Peyer's patch (tissue), 4 donors: Measurements from ENCODE around the gene TBL1X.

ENCODE experiments used
- CTCF ChIP-seq, 6 experiments: fragments of 450-650 bp in 4 of 6; fragments of 200-600 bp in 2 of 6; sonication (generic) in 1 of 6; IDR thresholded peaks; one replicate each; pipeline ENCODE4 v1.5.1; 2017 to 2019; ENCODE audit warnings: antibody characterized with exemption in 6 of 6, mild to moderate bottlenecking in 3 of 6, moderate library complexity in 1 of 6
- POLR2A ChIP-seq, 2 donors: fragments of 450-650 bp; IDR thresholded peaks; one replicate each; pipeline ENCODE4 v1.5.1; 2017; ENCODE audit warnings: antibody characterized with exemption in 2 of 2, mild to moderate bottlenecking in 2 of 2, moderate library complexity in 2 of 2

- no peak for TF ChIP-seq POLR2A (IDR thresholded peaks at IDR 0.05)
- TF ChIP-seq CTCF (IDR thresholded peaks at IDR 0.05), result no peak
Observed at GRCh38 chrX:9577555-9577954, 112.7 kb downstream of the TBL1X start.
